GM19193 (cell line): Measurements from ENCODE around the gene SNX15.

Experiments used
- POLR2A ChIP-seq: IDR thresholded peaks from 4 replicates; pipeline ENCODE4 v1.6.1; 2011; ENCODE audit not compliant: insufficient read depth, insufficient read length; ENCODE audit errors: extremely low read depth

SNX15 gene

GRCh38 chr11:65013130-65013887, 13.9 kb upstream of the SNX15 start:
- no peak for TF ChIP-seq POLR2A

GRCh38 chr11:65013888-65014725, 13.1 kb upstream of the SNX15 start, which contains the start of gene ARL2:
Gene ARL2 (plus strand): TSS chr11:65014160. CDS start chr11:65014208, 48 bp downstream.
- TF ChIP-seq POLR2A: peak; percentile 62

- TF ChIP-seq POLR2A: no peak
Measured at GRCh38 chr11:65014726-65015227, 12.5 kb upstream of the SNX15 start.

GRCh38 chr11:65016705-65017104, 10.5 kb upstream of the SNX15 start:
- no peak for TF ChIP-seq POLR2A

GRCh38 chr11:65017937-65018336, 9.3 kb upstream of the SNX15 start:
- no peak for TF ChIP-seq POLR2A

GRCh38 chr11:65019824-65020223, 7.4 kb upstream of the SNX15 start:
- no peak for TF ChIP-seq POLR2A

- no peak for TF ChIP-seq POLR2A
Measured at GRCh38 chr11:65021003-65021402, 6.2 kb upstream of the SNX15 start.

GRCh38 chr11:65021509-65021908, 5.7 kb upstream of the SNX15 start:
- TF ChIP-seq POLR2A: no peak

- no peak for TF ChIP-seq POLR2A
Measured at GRCh38 chr11:65026810-65027209, 429 bp upstream of the SNX15 start.

- TF ChIP-seq POLR2A: no peak
Measured at GRCh38 chr11:65032216-65032615, 5.0 kb downstream of the SNX15 start.

GRCh38 chr11:65034423-65034822, 7.2 kb downstream of the SNX15 start:
- no peak for TF ChIP-seq POLR2A

- TF ChIP-seq POLR2A: no peak
Measured at GRCh38 chr11:65035579-65035978, 8.3 kb downstream of the SNX15 start.

GRCh38 chr11:65036931-65037330, 9.7 kb downstream of the SNX15 start:
- TF ChIP-seq POLR2A: no peak

- TF ChIP-seq POLR2A: no peak
Measured at GRCh38 chr11:65040520-65040846, 13.2 kb downstream of the SNX15 start.

GRCh38 chr11:65040847-65041622, 13.8 kb downstream of the SNX15 start, which contains the start of gene SAC3D1:
Gene SAC3D1 (plus strand): TSS chr11:65041210. CDS start chr11:65041293, 83 bp downstream.
- TF ChIP-seq POLR2A: peak; percentile 67
